ENCODE data around the gene AP3D1. TPM values are rescaled to one million over a fixed set of nuclear protein-coding genes. Genes with fewer than 3 reads are reported as not detected.

The AP3D1 gene
- total and polyA plus RNA-seq, 9 of the 15 experiments (the other 6 are each of a cell fraction or from before 2014, with no cell fraction given) = 1.2 to 86.1 (median 35.9) TPM

- TF ChIP-seq, protein P1, sequence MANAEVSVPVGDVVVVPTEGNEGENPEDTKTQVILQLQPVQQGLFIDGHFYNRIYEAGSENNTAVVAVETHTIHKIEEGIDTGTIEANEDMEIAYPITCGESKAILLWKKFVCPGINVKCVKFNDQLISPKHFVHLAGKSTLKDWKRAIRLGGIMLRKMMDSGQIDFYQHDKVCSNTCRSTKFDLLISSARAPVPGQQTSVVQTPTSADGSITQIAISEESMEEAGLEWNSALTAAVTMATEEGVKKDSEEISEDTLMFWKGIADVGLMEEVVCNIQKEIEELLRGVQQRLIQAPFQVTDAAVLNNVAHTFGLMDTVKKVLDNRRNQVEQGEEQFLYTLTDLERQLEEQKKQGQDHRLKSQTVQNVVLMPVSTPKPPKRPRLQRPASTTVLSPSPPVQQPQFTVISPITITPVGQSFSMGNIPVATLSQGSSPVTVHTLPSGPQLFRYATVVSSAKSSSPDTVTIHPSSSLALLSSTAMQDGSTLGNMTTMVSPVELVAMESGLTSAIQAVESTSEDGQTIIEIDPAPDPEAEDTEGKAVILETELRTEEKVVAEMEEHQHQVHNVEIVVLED (CRISPR knock-in tag; IDR thresholded peaks at IDR 0.05) = no peak
- TF ChIP-seq POLR2B (IDR thresholded peaks at IDR 0.05; ENCODE audit: low read depth, partially characterized antibody) (no peak), HCFC1 (IDR thresholded peaks at IDR 0.05; ENCODE audit: low read depth, low read length) (no peak), ZNF766 (CRISPR knock-in tag; conservative IDR thresholded peaks at IDR 0.05) (peak; percentile 64), ZKSCAN3 (CRISPR knock-in tag; IDR thresholded peaks at IDR 0.05) (no peak), NEUROD1 (IDR thresholded peaks at IDR 0.05; ENCODE audit: borderline replicate concordance, low read depth, low read length, partially characterized antibody) (peak; percentile 18), IRF1 (CRISPR knock-in tag; IDR thresholded peaks at IDR 0.05; ENCODE audit: borderline replicate concordance) (no peak), PTRF (tag; IDR thresholded peaks at IDR 0.05) (no peak), ZNF77 (CRISPR knock-in tag; IDR thresholded peaks at IDR 0.05) (no peak), ELK1 (CRISPR knock-in tag; IDR thresholded peaks at IDR 0.05) (no peak), CCNT2 (IDR thresholded peaks at IDR 0.05; ENCODE audit: borderline replicate concordance, extremely low read depth, insufficient read length, low read depth, low read length) (peak; percentile 59), ELF1 (tag; IDR thresholded peaks at IDR 0.05) (peak; percentile 65; the same call in 1 of the 2 replicates), POU5F1 (IDR thresholded peaks at IDR 0.05; ENCODE audit: borderline replicate concordance, low read depth, low read length, partially characterized antibody) (no peak), CXXC5 (CRISPR knock-in tag; IDR thresholded peaks at IDR 0.05) (peak; percentile 85), POLR3A (IDR thresholded peaks at IDR 0.05; ENCODE audit: borderline replicate concordance, extremely low read depth, insufficient read depth, insufficient read length) (no peak), TBL1XR1 (IDR thresholded peaks at IDR 0.05; ENCODE audit: low read length in 2 of 2) (peak in 1 of 2 experiments; percentile 85; a peak in 2 of 4 replicates), XRCC5 (IDR thresholded peaks at IDR 0.05; ENCODE audit: low read depth, low read length) (no peak; the same call in 1 of the 2 replicates)
These were observed 20.2 kb upstream of the AP3D1 start (continued) for GRCh38 chr19:2171349-2172145.
